Bronchial epithelial cell (primary cell): ENCODE results near the gene PKNOX2. TPM values are rescaled to one million over a fixed set of nuclear protein-coding genes. Genes with fewer than 3 reads are reported as not detected.

Experiments
- DNase-seq: peaks from one replicate; pipeline ENCODE4 v3.0.0-alpha.2; 2010; ENCODE audit warnings: low read depth
- FAIRE-seq: peaks from 2 replicates; lab custom pipeline; 2011; peaks lifted over from hg19 to GRCh38; lab: Jason Lieb, UNC
- H3K27me3 ChIP-seq: 2 replicates; pipeline ENCODE4 v1.5.1; 2011; ENCODE audit warnings: low read length; ENCODE audit not compliant: control insufficient read depth, insufficient read depth
- H3K36me3 ChIP-seq: 2 replicates; pipeline ENCODE4 v1.5.1; 2011; ENCODE audit warnings: low read length; ENCODE audit not compliant: control insufficient read depth, insufficient read depth
- H3K4me3 ChIP-seq: 2 replicates; pipeline ENCODE4 v1.5.1; 2011; ENCODE audit warnings: mild to moderate bottlenecking, low read depth, low read length, control low read depth
- CTCF ChIP-seq: IDR thresholded peaks from 2 replicates; pipeline ENCODE4 v1.5.1; 2011; ENCODE audit warnings: mild to moderate bottlenecking, moderate library complexity, low read length, control low read depth, inconsistent platforms; ENCODE audit not compliant: insufficient read depth, severe bottlenecking
- total RNA-seq: library from RNA; depleted of rRNA; stranded (reverse); fragments of >200 nt; gene quantifications from 2 replicates; pipeline ENCODE4 v1.2.1, GENCODE V29; 2014

The PKNOX2 gene
- total RNA-seq, 1 donor from 2014 or later: not detected

GRCh38 chr11:125429174-125429707 is 264.7 kb downstream of the PKNOX2 start:
- DNase-seq (peak; percentile 56), FAIRE-seq (peak; percentile 7)
- Histone ChIP-seq H3K36me3 (no peaks in the 10 kb centered on the region), H3K27me3 (no peaks in the 10 kb centered on the region), H3K4me3 (no peak overlapping the region)
- peak; percentile 90 for TF ChIP-seq CTCF

GRCh38 chr11:125429807-125430678 is 265.5 kb downstream of the PKNOX2 start:
- no peaks in the 10 kb centered on the region for H3K36me3 ChIP-seq
- FAIRE-seq: no peak
- TF ChIP-seq CTCF: no peak

GRCh38 chr11:125431009-125431408 is 266.5 kb downstream of the PKNOX2 start:
- no peak overlapping the region for H3K4me3 ChIP-seq
- no peak for FAIRE-seq
- no peaks in the 10 kb centered on the region for H3K36me3 ChIP-seq
- DNase-seq: no peak
- no peak for TF ChIP-seq CTCF
- H3K27me3 ChIP-seq: no peaks in the 10 kb centered on the region

More at GRCh38 chr11:125429807-125430678, 265.5 kb downstream of the PKNOX2 start:
- no peak overlapping the region for H3K4me3 ChIP-seq
- DNase-seq: no peak
- H3K27me3 ChIP-seq: no peaks in the 10 kb centered on the region

GRCh38 chr11:125431481-125431880 is 266.9 kb downstream of the PKNOX2 start:
- H3K27me3 ChIP-seq: no peaks in the 10 kb centered on the region
- no peak for TF ChIP-seq CTCF
- FAIRE-seq: no peak
- no peak overlapping the region for H3K4me3 ChIP-seq
- DNase-seq: no peak
- no peaks in the 10 kb centered on the region for H3K36me3 ChIP-seq

GRCh38 chr11:125433454-125434121 is 269.0 kb downstream of the PKNOX2 start:
- Histone ChIP-seq H3K4me3 (no peak overlapping the region), H3K36me3 (no peaks in the 10 kb centered on the region), H3K27me3 (no peaks in the 10 kb centered on the region)
- FAIRE-seq (peak; percentile 7), DNase-seq (peak; percentile 64)
- peak; percentile 83 for TF ChIP-seq CTCF
